Vagina (tissue), 2 donors: Measurements from ENCODE around the gene TAF9B. TPM values are rescaled to one million over a fixed set of nuclear protein-coding genes. Genes with fewer than 3 reads are reported as not detected.
"Not testable (repeated sequence)": the region's sequence is repeated elsewhere in the genome, so short reads cannot be mapped to it uniquely, and the experiment has no call there.

Experiments used
- DNase-seq, 2 donors: peaks; one replicate each; pipeline ENCODE4 v3.0.0-alpha.2; 2017; ENCODE audit errors: extremely low spot score in 2 of 2
- H3K27ac ChIP-seq: fragments of 200-600 bp; sonication (generic); one replicate; pipeline ENCODE4 v1.5.1; 2019
- H3K27me3 ChIP-seq: fragments of 200-600 bp; sonication (generic); one replicate; pipeline ENCODE4 v1.5.1; 2019
- H3K36me3 ChIP-seq, 2 donors: fragments of 200-600 bp; sonication (generic); one replicate each; pipeline ENCODE4 v1.5.1; 2017 to 2019
- H3K4me1 ChIP-seq: fragments of 200-600 bp; sonication (generic); one replicate; pipeline ENCODE4 v1.5.1; 2019
- H3K4me3 ChIP-seq, 2 donors: fragments of 200-600 bp; sonication (generic); 1 replicate in 1 of 2; 2 replicates in 1 of 2; pipeline ENCODE4 v1.5.1; 2016 to 2019
- H3K9me3 ChIP-seq: fragments of 200-600 bp; sonication (generic); one replicate; pipeline ENCODE4 v1.5.1; 2019
- CTCF ChIP-seq, 3 experiments: fragments of 450-650 bp in 2 of 3; fragments of 200-600 bp in 1 of 3; sonication (generic) in 1 of 3; IDR thresholded peaks; one replicate each; pipeline ENCODE4 v1.5.1; 2017 to 2019; ENCODE audit warnings: antibody characterized with exemption in 3 of 3, mild to moderate bottlenecking in 2 of 3, moderate library complexity in 2 of 3
- POLR2A ChIP-seq, 2 donors: fragments of 450-650 bp; IDR thresholded peaks; one replicate each; pipeline ENCODE4 v1.6.1; 2017; ENCODE audit warnings: antibody characterized with exemption in 2 of 2, mild to moderate bottlenecking in 2 of 2, moderate library complexity in 2 of 2
- POLR2AphosphoS5 ChIP-seq, 2 donors: sonication (generic); formaldehyde crosslinking; IDR thresholded peaks; one replicate each; pipeline ENCODE4 v1.9.0; 2017; ENCODE audit warnings: antibody characterized with exemption in 2 of 2, mild to moderate bottlenecking in 2 of 2, low read depth in 1 of 2; ENCODE audit not compliant: insufficient read depth in 1 of 2
- intact Hi-C: fragments of 100-400 bp; cut with DNase I; formaldehyde crosslinking; loops from one replicate; pipeline ENCODE4 v1.15.1; 2023
- total RNA-seq: library from RNA; depleted of rRNA; stranded (reverse); fragments of >200 nt; gene quantifications from one replicate; pipeline ENCODE4 v1.2.3, GENCODE V29; 2016

The TAF9B gene
- total RNA-seq, 1 donor from 2014 or later, result 14.2 TPM

- no peak for DNase-seq
- TF ChIP-seq POLR2AphosphoS5 (IDR thresholded peaks at IDR 0.05; ENCODE audit: insufficient read depth in 1 of 2, low read depth in 1 of 2), result no peak
- TF ChIP-seq POLR2A (IDR thresholded peaks at IDR 0.05), result no peak
- TF ChIP-seq CTCF (IDR thresholded peaks at IDR 0.05), result no peak
- Histone ChIP-seq H3K9me3 (no peaks in the 10 kb centered on the region), H3K27me3 (no peaks in the 10 kb centered on the region), H3K27ac (no peak overlapping the region), H3K4me1 (no peaks in the 10 kb centered on the region), H3K36me3 (no peaks in the 10 kb centered on the region), H3K4me3 (no peak overlapping the region)
- intact Hi-C loops, result no loop called here
Measured at GRCh38 chrX:78092296-78092695, 47.2 kb downstream of the TAF9B start.

- H3K4me1 ChIP-seq, result not testable (repeated sequence)
Measured at GRCh38 chrX:78081413-78081812, 58.0 kb downstream of the TAF9B start.

More at GRCh38 chrX:78081413-78081812, 58.0 kb downstream of the TAF9B start:
- intact Hi-C loops, H3K36me3 ChIP-seq, H3K4me3 ChIP-seq, H3K9me3 ChIP-seq, H3K27me3 ChIP-seq, H3K27ac ChIP-seq, DNase-seq: not testable (repeated sequence)

Other genes with a start within 250 kb of the TAF9B start
- 39.3 TPM for gene MAGT1, start 244.2 kb downstream of the TAF9B start, total RNA-seq
- gene COX7B, start 240.2 kb downstream of the TAF9B start, total RNA-seq, result 483 TPM
- 8.1 TPM for gene ATP7A, start 229.0 kb downstream of the TAF9B start, total RNA-seq
- not detected for gene PGAM4, start 170.0 kb downstream of the TAF9B start, total RNA-seq
- 135 TPM for gene PGK1, start 35.4 kb downstream of the TAF9B start, total RNA-seq
- gene CYSLTR1, start 188.0 kb upstream of the TAF9B start, total RNA-seq, result 0.98 TPM